Stimulated activated CD4-positive, alpha-beta T cell treated with anti-CD3 and anti-CD28 coated beads, Interleukin-2, amount 100 ng/mL, for 4 hours (primary cell): ENCODE data around the gene TLE3.

Experiments
- DNase-seq: peaks from one replicate; pipeline ENCODE4 v3.0.0-alpha.2; 2020; ENCODE audit warnings: low read depth

Gene TLE3

DNA sequence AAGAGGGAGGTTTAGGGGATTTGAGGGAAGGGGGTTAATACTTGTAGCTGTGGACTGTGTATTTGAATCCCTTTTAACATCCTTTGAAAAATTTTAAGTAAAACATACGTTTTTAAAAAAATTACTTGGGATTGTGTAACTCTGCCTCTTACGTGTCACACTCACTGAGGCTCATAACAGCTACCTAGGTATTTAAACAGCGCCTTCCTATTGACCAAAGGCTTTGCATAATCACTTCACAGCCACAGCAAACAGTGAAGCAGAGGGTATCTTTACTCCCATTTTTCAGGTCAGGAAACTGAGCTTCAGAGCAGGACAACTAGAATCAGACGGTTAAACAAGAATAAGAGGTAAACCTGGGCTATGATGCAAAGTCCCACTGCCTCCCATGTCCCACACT, 95.9 kb downstream of the TLE3 start:
- no peak for DNase-seq

DNA sequence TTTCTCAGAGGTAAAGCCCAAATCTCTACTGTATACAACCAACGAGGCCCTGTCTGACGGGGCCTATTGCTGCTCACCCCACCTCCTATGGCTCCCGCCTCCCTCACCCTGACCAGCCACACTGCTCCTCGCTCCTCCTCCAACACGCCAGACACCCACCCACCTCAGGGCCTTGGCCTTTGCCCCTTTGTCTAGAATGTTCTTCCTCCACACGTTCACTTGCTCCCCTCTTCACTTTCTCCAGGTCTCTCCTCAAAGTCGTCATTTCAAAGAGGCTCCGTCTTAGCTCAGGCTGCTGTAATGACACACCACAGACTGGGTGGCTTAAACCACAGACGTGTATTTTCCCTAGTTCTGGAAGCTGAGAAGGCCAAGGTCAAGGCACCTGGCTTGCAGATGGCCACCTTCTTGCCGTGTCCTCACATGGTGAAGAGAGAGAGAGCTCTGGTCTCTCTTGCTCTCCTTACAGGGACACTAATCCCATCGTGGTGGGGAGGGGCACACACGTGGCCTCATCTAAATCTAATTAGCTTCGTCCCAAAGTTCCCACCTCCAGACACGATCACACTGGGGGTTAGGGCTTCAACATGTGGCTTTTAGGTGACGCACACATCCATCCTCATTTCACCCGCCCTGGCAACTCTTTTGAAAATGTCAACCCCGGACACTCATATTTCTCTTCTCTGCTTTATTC, 98.2 kb downstream of the TLE3 start:
- no peak for DNase-seq

DNA sequence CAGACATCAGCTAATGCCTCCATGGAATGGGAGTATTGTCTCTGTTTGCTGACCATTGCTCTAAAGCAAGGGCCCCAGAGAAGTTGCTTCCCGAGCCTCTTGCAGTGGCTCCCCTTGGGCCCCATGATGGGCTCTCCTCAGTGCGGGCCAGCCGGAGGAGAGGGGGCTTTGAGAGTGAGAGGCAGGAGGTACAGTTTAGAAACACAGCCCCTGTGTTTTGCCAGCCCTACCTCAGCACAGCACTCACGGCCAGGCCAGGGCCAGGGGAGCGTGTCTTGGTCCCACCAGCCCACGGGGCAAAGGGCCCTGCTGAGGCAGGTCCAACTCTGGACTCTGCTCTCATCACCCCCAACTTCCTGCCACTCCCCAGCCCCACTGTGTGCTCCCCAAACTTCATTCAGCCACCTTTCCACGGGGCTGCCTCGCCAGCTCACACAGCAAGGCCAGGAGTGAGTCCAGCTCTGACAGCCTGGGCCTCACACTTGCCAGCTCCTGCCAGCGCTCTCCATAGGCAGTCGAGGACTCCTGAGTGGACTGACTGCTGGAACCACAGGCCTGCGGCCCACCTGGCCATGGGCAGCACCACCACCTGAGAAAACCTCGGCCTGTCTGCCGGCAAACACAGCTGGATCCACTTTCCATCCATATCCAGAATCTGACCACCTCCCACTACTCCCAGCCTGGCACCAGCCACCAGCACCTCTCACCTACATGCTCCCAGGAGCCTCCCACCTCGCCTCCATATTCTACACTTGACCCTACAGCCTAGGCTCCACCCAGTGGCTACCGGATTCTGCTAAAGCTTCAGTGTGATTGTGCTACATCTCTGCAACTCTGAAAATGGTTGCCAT, 99.0 kb downstream of the TLE3 start:
- no peak for DNase-seq

DNA sequence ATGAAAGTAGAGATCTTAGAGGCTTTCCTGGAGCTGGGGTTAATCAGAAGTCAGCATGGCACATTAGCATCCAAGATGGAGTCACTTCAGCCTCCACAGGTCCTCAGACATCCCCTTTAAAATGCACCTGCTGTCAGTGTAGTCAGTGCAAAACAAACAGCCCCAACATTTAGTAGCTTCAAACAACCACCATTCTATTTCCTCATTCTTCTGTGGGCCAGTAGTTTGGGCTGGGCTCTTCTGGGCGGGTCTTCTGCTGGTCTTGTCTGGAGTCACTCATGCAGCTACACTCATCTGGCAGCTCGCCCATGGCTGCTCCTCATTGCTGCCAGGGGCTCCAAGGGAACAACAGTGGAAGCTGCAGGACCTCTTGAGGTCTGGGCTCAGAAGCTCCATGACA, 99.9 kb downstream of the TLE3 start:
- no peak for DNase-seq
